ENCODE data around the gene RPS10.
"Not testable (repeated sequence)": the region's sequence is repeated elsewhere in the genome, so short reads cannot be mapped to it uniquely, and the experiment has no call there.

RPS10 gene

DNA sequence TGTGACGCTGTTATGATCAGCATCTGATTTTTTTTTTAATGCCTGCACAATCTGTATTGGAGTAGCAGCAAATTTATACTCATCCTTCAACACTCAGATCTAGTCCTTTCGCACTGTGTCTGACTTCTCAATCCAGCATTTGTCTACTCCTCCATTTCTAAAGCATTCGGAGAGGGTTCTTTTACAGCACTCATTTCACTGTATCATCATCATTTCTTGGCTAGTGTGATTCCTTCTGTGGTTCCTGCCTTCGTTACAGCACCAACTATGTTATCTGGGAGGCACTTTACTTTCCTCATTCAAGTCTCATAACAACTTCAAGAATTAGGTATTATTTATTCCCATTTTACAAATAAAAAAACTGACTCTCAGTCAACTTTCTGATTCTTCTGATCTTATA is 51.4 kb downstream of the RPS10 start:
- FAIRE-seq (no peak), DNase-seq (ENCODE audit: insufficient read length, low spot score) (no peak)

DNA sequence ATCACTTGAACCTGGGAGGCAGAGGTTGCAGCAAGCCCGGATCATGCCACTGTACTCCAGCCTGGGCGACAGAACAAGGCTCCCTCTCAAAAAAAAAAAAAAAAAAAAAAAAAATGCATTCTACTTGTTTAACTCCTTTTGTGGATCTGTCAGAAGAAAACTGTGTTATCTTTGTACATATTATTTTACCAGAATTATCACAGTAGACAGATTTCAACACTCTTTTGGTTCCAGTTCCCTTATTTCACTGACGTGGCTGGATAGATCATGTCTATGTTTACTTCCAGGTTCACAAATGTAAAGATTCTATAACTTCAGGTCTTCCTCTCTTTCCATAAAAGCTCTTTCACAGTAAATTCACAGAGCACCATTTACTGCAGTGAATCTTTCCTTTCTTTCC is 51.8 kb downstream of the RPS10 start:
- DNase-seq (ENCODE audit: insufficient read length, low spot score) (no peak), FAIRE-seq (no peak)

DNA sequence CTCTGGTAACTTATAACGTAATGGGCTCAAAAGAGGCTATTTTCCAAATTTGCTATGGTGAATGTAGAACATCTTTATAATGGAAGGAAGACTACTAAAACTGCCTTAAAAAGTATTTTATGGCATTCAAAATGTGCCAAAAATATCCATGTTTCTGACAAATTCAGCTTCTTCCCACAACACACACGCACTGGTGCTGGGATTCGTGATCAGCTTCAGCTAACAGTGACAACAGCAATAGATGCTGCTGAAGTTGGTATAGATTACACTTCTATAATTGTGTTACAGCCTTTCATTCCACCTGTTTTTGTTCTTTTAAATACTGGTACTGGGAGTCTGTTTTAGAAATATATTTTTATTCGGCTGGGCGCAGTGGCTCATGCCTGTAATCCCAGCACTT is 52.4 kb downstream of the RPS10 start:
- FAIRE-seq (no peak), DNase-seq (ENCODE audit: insufficient read length, low spot score) (no peak)

DNA sequence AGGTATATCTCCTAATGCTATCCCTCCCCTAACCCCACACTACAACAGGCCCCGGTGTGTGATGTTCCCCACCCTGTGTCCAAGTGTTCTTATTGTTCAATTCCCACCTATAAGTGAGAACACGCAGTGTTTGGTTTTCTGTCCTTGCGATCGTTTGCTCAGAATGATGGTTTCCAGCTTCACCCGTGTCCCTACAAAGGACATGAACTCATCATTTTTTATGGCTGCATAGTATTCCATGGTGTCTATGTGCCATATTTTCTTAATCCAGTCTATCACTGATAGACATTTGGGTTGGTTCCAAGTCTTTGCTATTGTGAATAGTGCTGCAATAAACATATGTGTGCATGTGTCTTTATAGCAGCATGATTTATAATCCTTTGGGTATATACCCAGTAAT is 54.0 kb downstream of the RPS10 start:
- not testable (repeated sequence) for FAIRE-seq; DNase-seq (ENCODE audit: insufficient read length, low spot score)

DNA sequence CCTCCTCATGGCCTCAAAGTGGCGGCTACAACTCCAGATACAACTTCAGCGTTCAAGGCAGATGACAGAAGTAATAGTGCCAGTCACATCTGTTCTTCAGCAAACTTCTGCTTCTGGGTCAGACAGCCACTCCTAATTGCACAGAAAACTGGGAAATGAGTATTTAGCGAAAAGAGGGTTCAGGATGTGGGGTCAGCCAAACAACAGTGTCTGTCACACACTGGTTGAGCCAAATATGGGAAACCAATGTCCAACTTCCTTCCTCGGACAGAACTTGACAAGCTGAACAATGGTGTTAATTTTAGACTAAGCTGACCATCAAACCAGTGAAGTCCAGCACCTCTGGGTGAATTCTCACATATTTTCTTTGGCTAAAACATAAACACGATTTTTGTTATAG is 55.5 kb downstream of the RPS10 start:
- DNase-seq (ENCODE audit: insufficient read length, low spot score) = no peak
- FAIRE-seq = no peak

DNA sequence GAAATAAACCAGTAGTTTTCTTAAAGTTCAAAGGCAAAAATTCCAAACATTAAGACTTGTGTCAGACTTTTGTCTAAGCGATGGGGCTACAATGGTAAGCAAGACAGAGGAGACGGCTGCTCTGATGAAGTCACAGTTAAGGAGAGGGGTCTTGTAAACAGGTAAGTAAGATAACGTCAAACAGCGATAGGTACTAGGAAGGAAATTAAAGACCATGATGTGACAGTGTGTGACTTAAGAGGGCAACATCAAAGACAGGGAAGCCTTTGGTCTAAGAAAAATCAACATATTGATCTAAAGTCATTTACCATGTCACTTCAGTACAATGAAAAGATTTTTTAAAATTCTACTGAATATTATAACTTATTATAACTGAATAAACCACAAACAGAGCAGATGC is 56.5 kb downstream of the RPS10 start:
- DNase-seq (ENCODE audit: insufficient read length, low spot score) = no peak
- no peak for FAIRE-seq

Measured in GM19239 (cell line).